NT2/D1 (cell line): ENCODE measurements around the gene CATSPERB.
"Not testable (repeated sequence)": the region's sequence is repeated elsewhere in the genome, so short reads cannot be mapped to it uniquely, and the experiment has no call there.

Experiments used
- SUZ12 ChIP-seq: IDR thresholded peaks from 2 replicates; pipeline ENCODE4 v1.6.1; 2011; ENCODE audit not compliant: insufficient read length, insufficient read depth; ENCODE audit errors: extremely low read depth
- YY1 ChIP-seq: IDR thresholded peaks from 2 replicates; pipeline ENCODE4 v1.6.1; 2011; ENCODE audit not compliant: insufficient read length, insufficient read depth
- ZNF274 ChIP-seq: IDR thresholded peaks from 2 replicates; pipeline ENCODE4 v1.6.1; 2011; ENCODE audit warnings: mild to moderate bottlenecking, low read depth, low read length

DNA sequence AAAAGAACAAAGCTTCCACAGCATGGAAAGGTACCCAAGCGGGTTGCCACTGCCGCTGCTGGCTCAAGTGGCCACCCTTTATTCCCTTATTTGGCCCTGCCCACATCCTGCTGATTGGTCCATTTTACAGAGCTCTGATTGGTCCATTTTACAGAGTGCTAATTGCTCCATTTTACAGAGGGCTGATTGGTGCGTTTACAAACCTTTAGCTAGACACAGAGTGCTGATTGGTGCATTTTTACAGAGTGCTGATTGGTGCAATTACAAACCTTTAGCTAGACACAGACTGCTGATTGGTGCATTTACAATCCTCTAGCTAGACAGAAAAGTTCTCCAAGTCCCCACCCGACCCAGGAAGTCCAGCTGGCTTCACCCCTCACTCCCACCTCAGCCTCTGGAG, 164.1 kb downstream of the CATSPERB start:
- TF ChIP-seq SUZ12, ZNF274, YY1: not testable (repeated sequence)
